Smooth muscle cell (in vitro differentiated cells): Measurements from ENCODE around the gene TMEM88. TPM values are rescaled to one million over a fixed set of nuclear protein-coding genes. Genes with fewer than 3 reads are reported as not detected.
"Not testable (repeated sequence)": the region's sequence is repeated elsewhere in the genome, so short reads cannot be mapped to it uniquely, and the experiment has no call there.

ENCODE experiments used
- DNase-seq: peaks from one replicate; lab custom pipeline; 2025; ENCODE audit not compliant: unreplicated experiment; lab: John Stamatoyannopoulos, UW
- H2AFZ ChIP-seq: fragments of 200-600 bp; sonication (generic); 2 replicates; pipeline ENCODE4 v1.6.0; 2016; ENCODE audit warnings: antibody characterized with exemption, low read depth, mild to moderate bottlenecking
- H3F3A ChIP-seq: fragments of 200-600 bp; sonication (generic); 2 replicates; pipeline ENCODE4 v1.6.0; 2017; ENCODE audit warnings: antibody characterized with exemption, low read depth
- H3K27ac ChIP-seq: fragments of 200-600 bp; sonication (generic); 2 replicates; pipeline ENCODE4 v1.5.1; 2016; ENCODE audit warnings: low read depth, mild to moderate bottlenecking
- H3K27me3 ChIP-seq: fragments of 200-600 bp; sonication (generic); 2 replicates; pipeline ENCODE4 v1.6.1; 2016; ENCODE audit warnings: low read depth, mild to moderate bottlenecking
- H3K36me3 ChIP-seq: fragments of 200-600 bp; sonication (generic); 2 replicates; pipeline ENCODE4 v1.5.1; 2016; ENCODE audit warnings: low read depth
- H3K4me1 ChIP-seq: fragments of 200-600 bp; sonication (generic); 2 replicates; pipeline ENCODE4 v1.5.1; 2016; ENCODE audit warnings: low read depth
- H3K4me2 ChIP-seq: fragments of 200-600 bp; sonication (generic); 2 replicates; pipeline ENCODE4 v1.6.0; 2016; ENCODE audit warnings: mild to moderate bottlenecking
- H3K4me3 ChIP-seq: fragments of 200-600 bp; sonication (generic); 2 replicates; pipeline ENCODE4 v1.5.1; 2016; ENCODE audit warnings: mild to moderate bottlenecking
- H3K79me2 ChIP-seq: fragments of 200-600 bp; sonication (generic); 2 replicates; pipeline ENCODE4 v1.6.0; 2016; ENCODE audit warnings: low read depth, mild to moderate bottlenecking
- H3K9ac ChIP-seq: fragments of 200-600 bp; sonication (generic); 2 replicates; pipeline ENCODE4 v1.6.0; 2016; ENCODE audit warnings: low read depth
- H3K9me3 ChIP-seq: fragments of 200-600 bp; sonication (generic); replicated peaks from 2 replicates; pipeline ENCODE4 v1.5.1; 2016; ENCODE audit warnings: low read depth
- H4K20me1 ChIP-seq: fragments of 200-600 bp; sonication (generic); 2 replicates; pipeline ENCODE4 v1.6.0; 2016; ENCODE audit warnings: low read depth
- CTCF ChIP-seq: fragments of 200-600 bp; sonication (generic); IDR thresholded peaks from 2 replicates; pipeline ENCODE4 v1.5.1; 2017; ENCODE audit warnings: borderline replicate concordance, mild to moderate bottlenecking, antibody characterized with exemption; ENCODE audit not compliant: insufficient read depth, poor library complexity, severe bottlenecking
- WGBS: methylation state at CpG from one replicate; pipeline ENCODE4 v1.1.7; 2016; ENCODE audit warnings: low lambda C conversion rate; 5-methylcytosine and 5-hydroxymethylcytosine counted together
- polyA plus RNA-seq: library from polyadenylated mRNA; unstranded; fragments of >200 nt; fragmentation: Nextera tagmentation; extraction: Ambion mirVana; gene quantifications from 2 replicates; pipeline ENCODE4 v1.2.1, GENCODE V29; 2016
- total RNA-seq: library from RNA; depleted of rRNA; stranded (reverse); fragments of >200 nt; gene quantifications from 2 replicates; pipeline ENCODE4 v1.2.3, GENCODE V29; 2014

Gene TMEM88
- total and polyA plus RNA-seq, 2 experiments from 2014 or later: 5.1 to 16.1 TPM

- no peaks in the 10 kb centered on the region for H4K20me1 ChIP-seq
- no peak overlapping the region for H3K27ac ChIP-seq
- DNase-seq: no peak
- no peaks in the 10 kb centered on the region for H3K9me3 ChIP-seq
- no peaks in the 10 kb centered on the region for H3K27me3 ChIP-seq
- H3K4me1 ChIP-seq: no peaks in the 10 kb centered on the region
- no peak overlapping the region for H3K4me3 ChIP-seq
- no peaks in the 10 kb centered on the region for H3K79me2 ChIP-seq
- H2AFZ ChIP-seq: no peak overlapping the region
- no peaks in the 10 kb centered on the region for H3F3A ChIP-seq
- TF ChIP-seq CTCF: no peak
- H3K9ac ChIP-seq: no peak overlapping the region
- no peaks in the 10 kb centered on the region for H3K36me3 ChIP-seq
- H3K4me2 ChIP-seq: no peak overlapping the region
- WGBS: 60% methylated on average over 11 of the region's 11 CpGs
Observed at GRCh38 chr17:7809086-7809790, 45.6 kb upstream of the TMEM88 start.

DNA sequence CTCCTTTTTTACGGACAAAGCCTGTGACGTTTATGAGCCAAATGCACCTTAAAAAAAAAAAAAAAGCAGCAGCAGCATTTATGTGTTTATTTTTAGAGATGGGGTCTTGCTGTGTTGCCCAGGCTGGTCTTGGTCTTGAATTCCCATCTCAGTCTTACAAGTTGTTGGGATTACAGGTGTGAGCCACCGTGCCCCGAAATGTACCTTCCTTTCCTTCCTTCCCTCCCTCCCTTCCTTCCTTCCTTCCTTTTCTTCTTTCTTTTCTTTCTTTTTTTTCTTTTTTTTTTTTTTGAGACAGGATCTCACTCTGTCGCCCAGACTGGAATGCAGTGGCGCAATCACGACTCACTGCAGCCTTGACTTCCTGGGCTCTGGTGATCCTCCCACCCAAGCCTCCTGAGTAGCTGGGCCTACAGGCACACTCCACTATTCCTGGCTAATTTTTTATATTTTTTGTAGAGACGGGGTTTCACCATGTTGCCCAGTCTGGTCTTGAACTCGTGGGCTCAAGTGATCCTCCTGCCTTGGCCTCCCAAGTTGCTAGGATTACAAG lies 45.0 kb upstream of the TMEM88 start:
- 87% methylated on average over 9 of the region's 9 CpGs for WGBS
- not testable (repeated sequence) for H3K27me3 ChIP-seq, DNase-seq, H4K20me1 ChIP-seq, H3K36me3 ChIP-seq, H3K9me3 ChIP-seq, H2AFZ ChIP-seq, H3K4me2 ChIP-seq, H3K4me1 ChIP-seq, H3K4me3 ChIP-seq, H3K27ac ChIP-seq, H3F3A ChIP-seq, H3K9ac ChIP-seq, H3K79me2 ChIP-seq

- no peak overlapping the region for H3K27ac ChIP-seq
- H3K4me3 ChIP-seq: no peak overlapping the region
- DNase-seq: no peak
- H4K20me1 ChIP-seq: no peaks in the 10 kb centered on the region
- H3K9ac ChIP-seq: no peak overlapping the region
- 93% methylated on average over 3 of the region's 3 CpGs for WGBS
- no peak overlapping the region for H2AFZ ChIP-seq
- H3K27me3 ChIP-seq: no peaks in the 10 kb centered on the region
- TF ChIP-seq CTCF: no peak
- H3K9me3 ChIP-seq: no peaks in the 10 kb centered on the region
- H3K4me2 ChIP-seq: no peak overlapping the region
- H3F3A ChIP-seq: no peaks in the 10 kb centered on the region
- H3K79me2 ChIP-seq: no peaks in the 10 kb centered on the region
- H3K36me3 ChIP-seq: no peaks in the 10 kb centered on the region
- no peaks in the 10 kb centered on the region for H3K4me1 ChIP-seq
Observed at GRCh38 chr17:7811251-7811650, 43.6 kb upstream of the TMEM88 start.

DNA sequence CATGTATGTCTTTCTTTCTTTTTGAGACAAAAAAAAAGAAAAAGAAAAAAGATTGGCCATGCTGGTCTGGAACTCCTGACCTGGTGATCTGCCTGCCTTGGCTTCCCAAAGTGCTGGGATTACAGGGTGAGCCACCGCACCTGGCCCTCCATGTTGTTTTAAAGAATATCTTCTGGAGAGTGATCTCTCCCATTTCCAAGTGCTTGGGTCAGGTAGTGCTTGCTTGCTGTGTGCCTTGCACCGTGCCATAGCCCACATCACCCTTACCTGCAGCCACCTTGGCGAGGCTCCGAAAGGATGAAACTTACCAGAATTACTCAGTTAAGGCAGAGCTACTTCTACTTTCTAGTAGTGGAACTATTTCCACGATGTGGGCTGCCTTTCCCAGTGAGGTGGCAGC lies 39.9 kb upstream of the TMEM88 start:
- Histone ChIP-seq H3K27me3 (no peaks in the 10 kb centered on the region), H4K20me1 (no peaks in the 10 kb centered on the region), H3K9ac (no peak overlapping the region), H3K4me3 (no peak overlapping the region), H2AFZ (no peak overlapping the region), H3K27ac (no peak overlapping the region), H3K4me2 (no peak overlapping the region), H3K4me1 (no peaks in the 10 kb centered on the region), H3K9me3 (no peaks in the 10 kb centered on the region), H3K36me3 (no peaks in the 10 kb centered on the region), H3K79me2 (no peaks in the 10 kb centered on the region), H3F3A (no peaks in the 10 kb centered on the region)
- WGBS: 97% methylated on average over 5 of the region's 5 CpGs
- TF ChIP-seq CTCF: no peak
- no peak for DNase-seq
